Measurements from ENCODE around the gene ETV4. TPM values are rescaled to one million over a fixed set of nuclear protein-coding genes. Genes with fewer than 3 reads are reported as not detected.
A peak's percentile ranks its signal among the peaks of the same experiment; 100 is the strongest.

Gene ETV4
- total and polyA plus RNA-seq, 2 donors (not counting 1 experiment from before 2014, with no cell fraction given): 0.33 to 1.8 TPM

DNA sequence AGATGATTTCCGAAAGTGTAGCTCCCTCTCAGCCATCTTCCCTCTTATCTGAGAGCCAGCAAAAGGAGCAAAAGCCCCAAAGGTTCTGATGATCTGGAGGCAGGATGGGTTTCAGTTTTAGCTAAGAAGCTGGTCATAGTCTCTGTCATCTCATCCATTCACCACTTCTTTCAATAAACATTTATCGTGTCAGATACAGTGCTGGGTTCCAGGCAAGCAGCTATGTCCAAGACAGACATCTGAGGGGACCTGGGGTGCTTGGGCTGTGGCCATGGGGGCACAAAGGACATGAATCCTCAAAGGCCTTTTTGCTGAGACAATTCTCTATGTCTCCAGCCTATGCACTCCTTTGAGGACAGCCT, 1.0 kb upstream of the ETV4 start:
- no peaks in the 10 kb centered on the region for H4K20me1 ChIP-seq (ENCODE audit: control insufficient read depth, extremely low read depth, insufficient read depth, low read length)
- H3K36me3 ChIP-seq (ENCODE audit: control insufficient read depth, insufficient read depth, low read length): no peaks in the 10 kb centered on the region
- no peak overlapping the region for H3K9ac ChIP-seq (ENCODE audit: insufficient read depth, low read length)
- H3K27me3 ChIP-seq (ENCODE audit: control insufficient read depth, insufficient read depth, low read length): no peaks in the 10 kb centered on the region
- no peak overlapping the region for H2AFZ ChIP-seq (ENCODE audit: low read length)
- H3K4me3 ChIP-seq (replicated peaks in 1 of 4; ENCODE audit: control extremely low read depth in 1 of 4, insufficient read depth in 1 of 4, low read depth in 3 of 4, low read length in 4 of 4): no peak overlapping the region
- H3K4me1 ChIP-seq (ENCODE audit: control insufficient read depth, extremely low read depth, insufficient read depth, low read length): peaks cover 17% of the 10 kb centered on the region
- H3K9me3 ChIP-seq (ENCODE audit: control insufficient read depth, insufficient read depth, low read depth, low read length): no peaks in the 10 kb centered on the region
- H3K27ac ChIP-seq (ENCODE audit: insufficient read depth, low read length): no peak overlapping the region
- H3K4me2 ChIP-seq (ENCODE audit: extremely low read depth, insufficient read depth, low read length): peak overlapping the region; percentile 98
- no peak for DNase-seq (ENCODE audit: low read depth in 2 of 2)
- H3K79me2 ChIP-seq (ENCODE audit: control insufficient read depth, insufficient read depth, low read length): no peaks in the 10 kb centered on the region
- TF ChIP-seq, protein P1, sequence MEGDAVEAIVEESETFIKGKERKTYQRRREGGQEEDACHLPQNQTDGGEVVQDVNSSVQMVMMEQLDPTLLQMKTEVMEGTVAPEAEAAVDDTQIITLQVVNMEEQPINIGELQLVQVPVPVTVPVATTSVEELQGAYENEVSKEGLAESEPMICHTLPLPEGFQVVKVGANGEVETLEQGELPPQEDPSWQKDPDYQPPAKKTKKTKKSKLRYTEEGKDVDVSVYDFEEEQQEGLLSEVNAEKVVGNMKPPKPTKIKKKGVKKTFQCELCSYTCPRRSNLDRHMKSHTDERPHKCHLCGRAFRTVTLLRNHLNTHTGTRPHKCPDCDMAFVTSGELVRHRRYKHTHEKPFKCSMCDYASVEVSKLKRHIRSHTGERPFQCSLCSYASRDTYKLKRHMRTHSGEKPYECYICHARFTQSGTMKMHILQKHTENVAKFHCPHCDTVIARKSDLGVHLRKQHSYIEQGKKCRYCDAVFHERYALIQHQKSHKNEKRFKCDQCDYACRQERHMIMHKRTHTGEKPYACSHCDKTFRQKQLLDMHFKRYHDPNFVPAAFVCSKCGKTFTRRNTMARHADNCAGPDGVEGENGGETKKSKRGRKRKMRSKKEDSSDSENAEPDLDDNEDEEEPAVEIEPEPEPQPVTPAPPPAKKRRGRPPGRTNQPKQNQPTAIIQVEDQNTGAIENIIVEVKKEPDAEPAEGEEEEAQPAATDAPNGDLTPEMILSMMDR (conservative IDR thresholded peaks at IDR 0.05 in 1 of 2, IDR thresholded peaks at IDR 0.05 in 1 of 2; ENCODE audit: low read depth in 1 of 2, low read length in 2 of 2): no peak
- no peak for TF ChIP-seq EZH2 (IDR thresholded peaks at IDR 0.05; ENCODE audit: low read length, missing control alignments)

DNA sequence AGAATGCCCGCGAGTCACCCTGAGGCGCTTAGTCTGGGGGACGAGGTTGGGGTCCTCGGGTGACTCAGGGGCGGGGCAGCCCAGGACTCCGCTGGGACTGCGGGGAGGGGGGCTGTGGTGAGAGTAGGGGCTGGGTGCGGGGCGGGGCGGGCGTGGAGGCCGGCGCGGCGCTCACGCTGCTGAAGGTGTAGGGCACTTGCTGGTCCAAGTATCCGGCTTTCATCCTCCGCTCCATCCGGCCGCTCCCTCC, 832 bp downstream of the ETV4 start:
- no peaks in the 10 kb centered on the region for H3K79me2 ChIP-seq (ENCODE audit: control insufficient read depth, insufficient read depth, low read length)
- no peaks in the 10 kb centered on the region for H4K20me1 ChIP-seq (ENCODE audit: control insufficient read depth, extremely low read depth, insufficient read depth, low read length)
- H3K27me3 ChIP-seq (ENCODE audit: control insufficient read depth, insufficient read depth, low read length): no peaks in the 10 kb centered on the region
- peak overlapping the region; percentile 75 for H3K4me2 ChIP-seq (ENCODE audit: extremely low read depth, insufficient read depth, low read length)
- H3K4me1 ChIP-seq (ENCODE audit: control insufficient read depth, extremely low read depth, insufficient read depth, low read length): peaks cover 20% of the 10 kb centered on the region
- H3K9ac ChIP-seq (ENCODE audit: insufficient read depth, low read length): peak overlapping the region; percentile 52
- H3K36me3 ChIP-seq (ENCODE audit: control insufficient read depth, insufficient read depth, low read length): no peaks in the 10 kb centered on the region
- TF ChIP-seq, protein P1 (conservative IDR thresholded peaks at IDR 0.05 in 1 of 2, IDR thresholded peaks at IDR 0.05 in 1 of 2; ENCODE audit: low read depth in 1 of 2, low read length in 2 of 2): no peak
- TF ChIP-seq EZH2 (IDR thresholded peaks at IDR 0.05; ENCODE audit: low read length, missing control alignments): no peak
- H2AFZ ChIP-seq (ENCODE audit: low read length): no peak overlapping the region
- peak overlapping the region; percentile 60 to 68 (median 66) for H3K4me3 ChIP-seq (replicated peaks in 1 of 4; ENCODE audit: control extremely low read depth in 1 of 4, insufficient read depth in 1 of 4, low read depth in 3 of 4, low read length in 4 of 4)
- H3K9me3 ChIP-seq (ENCODE audit: control insufficient read depth, insufficient read depth, low read depth, low read length): no peaks in the 10 kb centered on the region
- DNase-seq (ENCODE audit: low read depth in 2 of 2): no peak
- H3K27ac ChIP-seq (ENCODE audit: insufficient read depth, low read length): peak overlapping the region; percentile 79

DNA sequence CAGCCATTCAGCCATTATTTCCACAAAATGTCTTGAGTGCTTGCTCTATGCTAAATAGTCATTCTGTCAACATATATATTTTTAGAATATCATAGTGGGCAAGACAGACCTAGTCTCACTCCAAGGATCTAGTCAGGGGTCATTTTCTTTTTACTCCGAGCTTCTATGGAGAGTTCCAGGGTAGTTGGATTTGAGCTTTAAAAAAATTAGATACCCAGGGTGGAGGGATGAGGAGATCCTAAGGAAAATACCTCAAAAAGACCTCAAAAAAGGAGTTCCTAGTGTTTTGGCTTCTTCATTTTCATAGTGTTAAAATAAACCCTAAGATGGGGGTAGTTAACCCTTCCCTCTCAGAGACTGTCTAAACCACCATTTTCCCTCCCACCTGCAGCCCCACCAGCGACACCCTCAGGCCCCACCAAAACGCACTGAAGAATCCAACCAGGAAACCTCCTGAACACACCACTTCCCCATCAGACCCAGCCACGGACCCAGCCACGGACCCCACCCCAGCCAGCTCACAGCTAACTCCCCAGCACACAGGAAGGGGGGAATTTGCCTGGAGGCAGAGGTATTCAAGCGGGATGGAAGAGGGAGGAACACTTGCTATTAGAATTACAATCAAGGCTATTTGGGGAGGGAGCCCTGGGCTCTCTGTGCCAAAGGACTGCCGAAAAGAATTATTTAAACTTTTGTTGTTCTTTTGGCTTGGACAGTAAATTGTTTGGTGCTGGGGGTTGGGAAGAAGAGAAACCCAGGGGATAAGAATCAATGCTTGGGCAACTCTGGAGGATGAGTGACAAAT, 2.2 kb downstream of the ETV4 start:
- no peaks in the 10 kb centered on the region for H3K79me2 ChIP-seq (ENCODE audit: control insufficient read depth, insufficient read depth, low read length)
- H3K36me3 ChIP-seq (ENCODE audit: control insufficient read depth, insufficient read depth, low read length): no peaks in the 10 kb centered on the region
- H3K9ac ChIP-seq (ENCODE audit: insufficient read depth, low read length): no peak overlapping the region
- no peaks in the 10 kb centered on the region for H3K27me3 ChIP-seq (ENCODE audit: control insufficient read depth, insufficient read depth, low read length)
- no peak for TF ChIP-seq EZH2 (IDR thresholded peaks at IDR 0.05; ENCODE audit: low read length, missing control alignments)
- TF ChIP-seq, protein P1 (conservative IDR thresholded peaks at IDR 0.05 in 1 of 2, IDR thresholded peaks at IDR 0.05 in 1 of 2; ENCODE audit: low read depth in 1 of 2, low read length in 2 of 2): no peak
- no peak overlapping the region for H2AFZ ChIP-seq (ENCODE audit: low read length)
- H3K4me2 ChIP-seq (ENCODE audit: extremely low read depth, insufficient read depth, low read length): peak overlapping the region; percentile 66
- H3K4me1 ChIP-seq (ENCODE audit: control insufficient read depth, extremely low read depth, insufficient read depth, low read length): peaks cover 20% of the 10 kb centered on the region
- H3K4me3 ChIP-seq (replicated peaks in 1 of 4; ENCODE audit: control extremely low read depth in 1 of 4, insufficient read depth in 1 of 4, low read depth in 3 of 4, low read length in 4 of 4): peak overlapping the region in 1 of 4 experiments; percentile 47
- H3K9me3 ChIP-seq (ENCODE audit: control insufficient read depth, insufficient read depth, low read depth, low read length): no peaks in the 10 kb centered on the region
- H4K20me1 ChIP-seq (ENCODE audit: control insufficient read depth, extremely low read depth, insufficient read depth, low read length): no peaks in the 10 kb centered on the region
- no peak for DNase-seq (ENCODE audit: low read depth in 2 of 2)
- H3K27ac ChIP-seq (ENCODE audit: insufficient read depth, low read length): no peak overlapping the region

All from fibroblast of lung (primary cell).